Measurements from ENCODE around the gene UBXN4. TPM values are rescaled to one million over a fixed set of nuclear protein-coding genes. Genes with fewer than 3 reads are reported as not detected.
"Not testable (repeated sequence)": the region's sequence is repeated elsewhere in the genome, so short reads cannot be mapped to it uniquely, and the experiment has no call there.

Gene UBXN4, protein sequence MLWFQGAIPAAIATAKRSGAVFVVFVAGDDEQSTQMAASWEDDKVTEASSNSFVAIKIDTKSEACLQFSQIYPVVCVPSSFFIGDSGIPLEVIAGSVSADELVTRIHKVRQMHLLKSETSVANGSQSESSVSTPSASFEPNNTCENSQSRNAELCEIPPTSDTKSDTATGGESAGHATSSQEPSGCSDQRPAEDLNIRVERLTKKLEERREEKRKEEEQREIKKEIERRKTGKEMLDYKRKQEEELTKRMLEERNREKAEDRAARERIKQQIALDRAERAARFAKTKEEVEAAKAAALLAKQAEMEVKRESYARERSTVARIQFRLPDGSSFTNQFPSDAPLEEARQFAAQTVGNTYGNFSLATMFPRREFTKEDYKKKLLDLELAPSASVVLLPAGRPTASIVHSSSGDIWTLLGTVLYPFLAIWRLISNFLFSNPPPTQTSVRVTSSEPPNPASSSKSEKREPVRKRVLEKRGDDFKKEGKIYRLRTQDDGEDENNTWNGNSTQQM
- 58.1 TPM for total RNA-seq
- long read RNA-seq, full-length matches to known transcripts = 82 of 98 reads
- long read RNA-seq, partial matches to known transcripts = 5 of 98 reads
- long read RNA-seq, other reads (novel, unspliced or antisense) = 11 of 98 reads

DNA sequence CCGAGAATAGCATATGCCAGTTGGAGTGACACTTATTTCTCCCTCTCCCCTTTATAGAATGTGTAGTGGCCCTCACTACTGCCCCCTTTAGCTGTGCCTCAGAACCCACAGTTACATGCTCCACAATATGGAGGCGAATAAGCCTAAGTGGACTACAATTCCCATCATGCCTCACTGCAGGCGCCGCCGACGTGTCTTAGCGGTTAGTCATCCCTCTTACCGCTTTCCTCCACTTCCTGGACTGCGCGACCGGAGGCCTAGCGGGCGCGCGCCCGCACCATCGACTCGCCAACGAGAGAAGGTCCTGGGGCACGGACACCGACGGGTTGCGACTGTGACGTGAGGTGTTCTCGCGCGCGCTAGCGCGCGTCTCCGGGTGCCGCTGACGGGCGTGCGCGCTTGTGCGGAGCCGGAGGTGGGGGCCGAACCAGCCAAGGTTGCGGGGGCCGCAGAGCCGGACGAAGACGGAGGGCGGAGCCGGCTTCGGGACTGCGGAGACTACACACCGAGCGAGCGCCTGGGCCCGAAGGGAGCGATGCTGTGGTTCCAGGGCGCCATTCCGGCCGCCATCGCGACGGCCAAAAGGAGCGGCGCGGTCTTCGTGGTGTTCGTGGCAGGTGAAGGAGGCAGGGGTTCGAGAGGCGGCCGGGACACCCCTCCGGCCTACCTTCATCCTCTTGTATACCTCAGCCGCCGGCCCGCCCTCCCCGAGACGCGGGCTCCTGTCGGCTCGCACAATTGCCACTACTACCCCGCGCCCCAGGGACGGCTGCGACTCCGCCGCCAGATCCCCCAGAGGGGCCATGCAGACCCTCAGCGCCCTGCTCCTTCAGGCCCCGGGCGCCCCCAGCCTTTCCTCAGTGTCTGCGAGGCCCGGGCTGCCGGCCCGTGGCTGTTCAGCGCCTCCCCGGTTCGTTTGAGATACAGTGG lies at the start of gene UBXN4:
Gene UBXN4, plus strand, starts transcription at position 461 of the 930 bp plus-strand sequence. Its CDS starts 75 bp downstream, at position 536.
- Histone ChIP-seq H3K4me1 (peaks cover 44% of the 10 kb centered on the region), H3K4me3 (peak within 1 kb of the TSS; percentile 98), H3K36me3 (no peaks in the 10 kb centered on the region), H3K27ac (replicated peaks) (peak within 1 kb of the TSS; percentile 99), H3K27me3 (ENCODE audit: low read depth) (no peaks in the 10 kb centered on the region), H3K9me3 (replicated peaks) (no peaks in the 10 kb centered on the region)
- peak; percentile 97 for DNase-seq
- TF ChIP-seq, protein P1, sequence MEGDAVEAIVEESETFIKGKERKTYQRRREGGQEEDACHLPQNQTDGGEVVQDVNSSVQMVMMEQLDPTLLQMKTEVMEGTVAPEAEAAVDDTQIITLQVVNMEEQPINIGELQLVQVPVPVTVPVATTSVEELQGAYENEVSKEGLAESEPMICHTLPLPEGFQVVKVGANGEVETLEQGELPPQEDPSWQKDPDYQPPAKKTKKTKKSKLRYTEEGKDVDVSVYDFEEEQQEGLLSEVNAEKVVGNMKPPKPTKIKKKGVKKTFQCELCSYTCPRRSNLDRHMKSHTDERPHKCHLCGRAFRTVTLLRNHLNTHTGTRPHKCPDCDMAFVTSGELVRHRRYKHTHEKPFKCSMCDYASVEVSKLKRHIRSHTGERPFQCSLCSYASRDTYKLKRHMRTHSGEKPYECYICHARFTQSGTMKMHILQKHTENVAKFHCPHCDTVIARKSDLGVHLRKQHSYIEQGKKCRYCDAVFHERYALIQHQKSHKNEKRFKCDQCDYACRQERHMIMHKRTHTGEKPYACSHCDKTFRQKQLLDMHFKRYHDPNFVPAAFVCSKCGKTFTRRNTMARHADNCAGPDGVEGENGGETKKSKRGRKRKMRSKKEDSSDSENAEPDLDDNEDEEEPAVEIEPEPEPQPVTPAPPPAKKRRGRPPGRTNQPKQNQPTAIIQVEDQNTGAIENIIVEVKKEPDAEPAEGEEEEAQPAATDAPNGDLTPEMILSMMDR (IDR thresholded peaks at IDR 0.05; ENCODE audit: borderline replicate concordance) = peak; percentile 44
- intact Hi-C loops (cut with micrococcal nuclease) = no loop called here

DNA sequence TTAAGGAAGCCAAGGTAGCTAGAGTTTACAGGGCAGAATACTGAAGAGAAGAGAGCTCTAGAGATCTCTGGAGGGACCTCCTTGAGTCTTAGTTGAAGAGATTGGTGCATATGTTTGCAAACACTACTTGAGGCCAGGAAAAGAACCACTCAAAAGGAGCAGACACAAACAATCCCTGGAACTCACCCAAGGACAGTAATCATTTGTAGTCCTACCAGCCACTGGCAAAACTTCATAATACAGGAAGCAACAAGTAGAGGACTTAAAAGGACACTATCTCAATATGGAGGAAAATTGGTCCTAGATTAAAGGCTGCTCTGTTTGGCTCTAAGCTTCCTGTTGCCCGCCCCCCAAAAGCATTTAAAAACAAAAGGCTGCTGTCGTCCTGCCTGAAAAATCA lies 46.9 kb upstream of the UBXN4 start:
- intact Hi-C loops (cut with micrococcal nuclease) = no loop called here
- no peaks in the 10 kb centered on the region for H3K27me3 ChIP-seq (ENCODE audit: low read depth)
- no peaks in the 10 kb centered on the region for H3K9me3 ChIP-seq (replicated peaks)
- no peak overlapping the region for H3K4me3 ChIP-seq
- DNase-seq = no peak
- TF ChIP-seq, protein P1 (IDR thresholded peaks at IDR 0.05; ENCODE audit: borderline replicate concordance) = no peak
- H3K27ac ChIP-seq (replicated peaks) = no peak overlapping the region
- H3K36me3 ChIP-seq = peaks cover 9% of the 10 kb centered on the region
- H3K4me1 ChIP-seq = peaks cover 13% of the 10 kb centered on the region

DNA sequence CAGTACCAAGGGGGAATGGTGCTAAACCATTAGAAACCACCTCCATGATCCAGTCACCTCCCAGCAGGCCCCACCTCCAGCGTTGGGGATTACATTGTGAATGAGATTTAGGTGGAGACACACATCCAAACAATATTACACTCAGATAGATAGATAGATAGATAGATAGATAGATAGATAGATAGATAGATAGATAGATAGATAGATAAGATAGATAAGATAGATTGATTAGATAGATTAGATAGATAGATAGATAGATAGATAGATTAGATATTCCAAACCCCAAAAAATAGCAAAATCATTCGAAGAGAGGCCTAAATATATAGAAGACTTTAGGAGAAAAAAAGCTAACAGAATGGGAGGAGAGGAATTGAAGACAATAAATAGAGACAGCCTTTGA lies 42.8 kb upstream of the UBXN4 start:
- Histone ChIP-seq H3K27me3 (ENCODE audit: low read depth) (no peaks in the 10 kb centered on the region), H3K36me3 (peaks cover 9% of the 10 kb centered on the region), H3K4me1 (peaks cover 19% of the 10 kb centered on the region), H3K27ac (replicated peaks) (no peak overlapping the region), H3K4me3 (no peak overlapping the region), H3K9me3 (replicated peaks) (no peaks in the 10 kb centered on the region)
- intact Hi-C loops (cut with micrococcal nuclease) = no loop called here
- TF ChIP-seq, protein P1 (IDR thresholded peaks at IDR 0.05; ENCODE audit: borderline replicate concordance) = no peak
- DNase-seq = no peak

DNA sequence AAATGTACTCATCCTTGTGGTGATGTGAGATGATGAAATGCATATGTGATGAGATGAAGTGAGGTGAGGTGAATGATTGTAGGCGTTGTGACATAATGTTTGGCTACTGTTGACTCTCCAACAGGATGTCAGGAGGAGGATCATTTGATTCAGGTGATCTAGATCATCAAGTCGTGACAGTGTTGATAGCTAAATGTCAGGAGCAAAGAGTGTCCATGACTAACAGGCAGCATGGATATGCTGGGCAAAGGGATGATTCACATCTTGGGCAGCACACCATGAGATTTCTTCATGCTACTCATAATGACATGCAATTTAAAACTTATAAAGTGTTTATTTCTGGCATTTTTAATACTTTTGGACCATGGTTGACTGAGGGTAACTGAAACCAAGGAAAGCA lies 40.2 kb upstream of the UBXN4 start:
- no peak for DNase-seq
- TF ChIP-seq, protein P1 (IDR thresholded peaks at IDR 0.05; ENCODE audit: borderline replicate concordance) = no peak
- Histone ChIP-seq H3K27me3 (ENCODE audit: low read depth) (no peaks in the 10 kb centered on the region), H3K27ac (replicated peaks) (no peak overlapping the region), H3K4me3 (no peak overlapping the region), H3K9me3 (replicated peaks) (no peaks in the 10 kb centered on the region), H3K36me3 (peaks cover 7% of the 10 kb centered on the region), H3K4me1 (peaks cover 6% of the 10 kb centered on the region)
- intact Hi-C loops (cut with micrococcal nuclease) = loop anchor here (10.0 kb wide), 1 partner anchor 697 kb away; no protein-coding TSS in a partner anchor

DNA sequence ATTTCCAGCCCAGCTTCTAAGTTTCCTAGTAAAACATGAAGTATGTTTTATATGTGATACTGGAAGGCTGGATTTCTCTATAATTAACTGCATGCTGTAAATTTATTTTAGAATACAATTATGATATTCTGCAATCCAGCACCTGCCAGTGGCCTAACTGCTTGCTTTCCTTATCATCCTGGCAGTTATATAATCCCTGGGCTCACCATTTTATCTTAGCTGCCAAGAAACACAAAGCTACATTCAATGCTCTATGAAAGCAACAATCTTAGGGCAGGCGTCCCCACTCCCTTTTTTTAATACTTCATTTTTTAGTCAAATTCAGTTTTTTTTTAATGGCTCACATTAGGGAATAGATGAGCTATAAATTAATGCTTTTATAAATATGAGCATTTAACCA lies 38.4 kb upstream of the UBXN4 start:
- Histone ChIP-seq H3K4me3 (no peak overlapping the region), H3K36me3 (no peaks in the 10 kb centered on the region), H3K4me1 (peaks cover 6% of the 10 kb centered on the region), H3K27ac (replicated peaks) (no peak overlapping the region), H3K27me3 (ENCODE audit: low read depth) (no peaks in the 10 kb centered on the region), H3K9me3 (replicated peaks) (no peaks in the 10 kb centered on the region)
- TF ChIP-seq, protein P1 (IDR thresholded peaks at IDR 0.05; ENCODE audit: borderline replicate concordance) = no peak
- intact Hi-C loops (cut with micrococcal nuclease) = loop anchor here (10.0 kb wide), 1 partner anchor 698 kb away; no protein-coding TSS in a partner anchor
- DNase-seq = no peak

DNA sequence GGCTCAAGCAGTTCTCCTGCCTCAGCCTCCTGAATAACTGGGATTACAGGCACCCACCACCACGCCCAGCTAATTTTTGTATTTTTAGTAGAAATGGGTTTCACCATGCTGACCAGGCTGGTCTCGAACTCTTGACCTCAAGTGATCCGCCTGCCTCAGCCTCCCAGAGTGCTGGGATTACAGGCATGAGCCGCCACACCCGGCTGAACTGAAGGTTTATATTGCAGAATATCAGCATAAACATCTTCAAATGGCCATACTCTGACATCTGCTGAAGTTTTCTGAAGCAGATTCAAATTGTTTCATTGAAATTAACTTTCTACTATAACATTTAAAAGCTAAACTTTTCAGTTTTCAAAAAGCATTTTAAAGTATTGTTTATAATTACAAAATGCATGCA lies 37.6 kb upstream of the UBXN4 start:
- not testable (repeated sequence) for H3K4me1 ChIP-seq; H3K4me3 ChIP-seq; H3K36me3 ChIP-seq; H3K27ac ChIP-seq (replicated peaks); H3K9me3 ChIP-seq (replicated peaks); H3K27me3 ChIP-seq (ENCODE audit: low read depth); DNase-seq
- intact Hi-C loops (cut with micrococcal nuclease) = loop anchor here (10.0 kb wide), 1 partner anchor 699 kb away; no protein-coding TSS in a partner anchor

Measured in left ventricle myocardium inferior (tissue), 1 donor.